PFSK-1 (cell line): ENCODE data around the gene EPHA4.

Source experiments
- POLR2AphosphoS5 ChIP-seq: IDR thresholded peaks from 2 replicates; pipeline ENCODE4 v1.6.1; 2012; ENCODE audit warnings: low read depth, mild to moderate bottlenecking, control low read depth, low read length, moderate library complexity
- REST ChIP-seq, 2 experiments: IDR thresholded peaks; 2 replicates each; pipeline versions ENCODE4 v1.6.1 to v1.8.0; 2011 to 2012; ENCODE audit warnings: low read depth in 2 of 2, low read length in 2 of 2, control low read depth in 1 of 2, inconsistent platforms in 1 of 2, mild to moderate bottlenecking in 1 of 2, moderate library complexity in 1 of 2; ENCODE audit not compliant: insufficient read depth in 1 of 2
- SIN3A ChIP-seq: IDR thresholded peaks from 2 replicates; pipeline ENCODE4 v1.6.1; 2012; ENCODE audit warnings: mild to moderate bottlenecking, low read length, moderate library complexity, borderline replicate concordance; ENCODE audit not compliant: insufficient read depth
- TAF1 ChIP-seq: IDR thresholded peaks from 2 replicates; pipeline ENCODE4 v1.6.1; 2012; ENCODE audit warnings: low read length, control low read depth, borderline replicate concordance; ENCODE audit not compliant: insufficient read depth

GRCh38 chr2:221505605-221506004, 66.5 kb downstream of the EPHA4 start:
- TF ChIP-seq REST (IDR thresholded peaks at IDR 0.05; ENCODE audit: insufficient read depth in 1 of 2, low read depth in 2 of 2, low read length in 2 of 2) = no peak
- TF ChIP-seq POLR2AphosphoS5 = no peak
- TF ChIP-seq SIN3A = no peak
- TF ChIP-seq TAF1 = no peak
